HTERT RPE-1 (cell line): ENCODE data around the gene PXDN.
"Not testable (repeated sequence)": the region's sequence is repeated elsewhere in the genome, so short reads cannot be mapped to it uniquely, and the experiment has no call there.

Experiments used
- in situ Hi-C: fragments of 300-500 bp; cut with MboI; formaldehyde crosslinking; loops from 4 replicates; pipeline ENCODE4 v1.14.3; 2020; ENCODE audit warnings: low sequenced_read_pairs

Gene PXDN

DNA sequence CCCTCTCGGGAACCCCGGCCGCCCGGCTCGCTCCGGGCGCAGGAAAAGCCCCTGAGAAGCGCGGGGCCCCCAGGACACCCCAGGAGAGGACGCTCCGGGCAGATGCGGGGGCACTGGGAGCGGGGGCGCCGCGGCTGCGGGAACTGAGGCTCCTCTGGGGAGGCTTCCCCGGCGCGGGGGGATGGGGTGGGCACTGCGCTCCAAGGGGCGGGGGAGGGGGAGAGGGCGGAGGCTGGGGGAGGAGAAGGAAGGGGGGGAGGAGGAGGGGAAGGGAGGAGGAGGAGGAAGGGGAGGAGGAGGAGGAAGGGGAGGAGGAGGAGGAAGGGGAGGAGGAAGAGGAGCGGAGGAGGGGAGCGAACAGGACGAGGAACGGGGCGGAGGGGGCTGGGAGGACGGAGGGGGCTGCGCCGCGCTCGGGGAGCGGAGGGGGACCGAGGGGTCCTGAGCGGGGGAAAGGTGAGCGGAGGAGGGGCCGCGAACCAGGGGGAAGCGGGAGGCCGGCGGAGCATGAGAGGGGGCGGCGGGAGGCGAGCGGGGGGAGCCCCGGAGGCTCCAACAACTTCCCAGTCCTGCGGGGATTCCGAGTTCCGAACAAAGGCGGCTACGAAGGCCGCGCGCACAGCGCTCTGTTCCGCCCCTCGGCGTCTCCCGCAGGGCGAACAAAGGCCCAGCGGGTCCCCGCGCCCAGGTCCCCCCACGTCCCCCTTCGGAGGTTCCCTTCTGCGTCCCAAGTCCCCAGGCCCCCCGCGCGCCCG, 742 bp downstream of the PXDN start:
- in situ Hi-C loops, result no loop called here

- in situ Hi-C loops, result no loop called here
These were observed 1.5 kb downstream of the PXDN start for GRCh38 chr2:1742681-1743395.

DNA sequence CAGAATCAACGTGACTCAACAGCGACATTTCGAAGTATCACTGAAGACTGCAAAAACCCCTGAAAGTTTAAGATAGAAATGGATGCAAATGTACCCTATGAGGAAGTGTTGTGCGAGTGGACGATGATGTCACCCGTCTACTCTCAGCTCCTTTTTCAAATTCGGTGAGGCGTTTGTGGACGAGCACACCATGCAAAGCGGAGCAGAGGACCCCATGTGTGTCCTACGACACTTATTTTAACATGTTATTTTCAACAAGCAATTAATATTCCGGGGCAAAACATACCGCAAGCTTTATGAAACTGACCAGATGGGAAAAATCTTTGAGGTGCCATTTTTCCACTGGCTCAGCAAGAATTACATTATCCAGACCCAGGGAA, 2.0 kb downstream of the PXDN start:
- in situ Hi-C loops, result no loop called here

GRCh38 chr2:1741851-1742250, 2.5 kb downstream of the PXDN start:
- in situ Hi-C loops, result no loop called here

GRCh38 chr2:1740716-1741589, 3.4 kb downstream of the PXDN start:
- in situ Hi-C loops, result no loop called here

GRCh38 chr2:1739961-1740715, 4.2 kb downstream of the PXDN start:
- in situ Hi-C loops, result no loop called here

- in situ Hi-C loops, result no loop called here
These were observed 4.9 kb downstream of the PXDN start for GRCh38 chr2:1739322-1739957.

GRCh38 chr2:1738646-1739302, 5.5 kb downstream of the PXDN start:
- in situ Hi-C loops, result no loop called here

DNA sequence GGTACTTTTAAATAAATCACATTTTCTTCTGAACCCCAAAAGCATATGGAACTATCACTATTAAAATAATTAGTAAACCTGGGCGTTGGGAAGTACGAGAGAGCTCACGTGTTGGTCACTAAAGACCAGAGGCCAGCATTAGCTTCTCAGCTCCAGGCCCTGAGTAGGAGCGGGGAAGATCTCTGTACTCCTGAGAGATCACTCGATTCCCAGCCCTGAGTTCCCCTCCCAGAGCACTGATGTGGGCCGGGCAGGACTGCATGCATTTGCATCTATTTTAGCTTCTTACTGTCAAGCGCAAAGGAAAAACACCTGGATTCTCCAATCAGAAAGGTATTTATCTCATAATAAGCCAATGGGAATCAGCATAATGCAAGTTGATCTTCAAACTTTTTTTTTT, 6.2 kb downstream of the PXDN start:
- in situ Hi-C loops, result no loop called here

DNA sequence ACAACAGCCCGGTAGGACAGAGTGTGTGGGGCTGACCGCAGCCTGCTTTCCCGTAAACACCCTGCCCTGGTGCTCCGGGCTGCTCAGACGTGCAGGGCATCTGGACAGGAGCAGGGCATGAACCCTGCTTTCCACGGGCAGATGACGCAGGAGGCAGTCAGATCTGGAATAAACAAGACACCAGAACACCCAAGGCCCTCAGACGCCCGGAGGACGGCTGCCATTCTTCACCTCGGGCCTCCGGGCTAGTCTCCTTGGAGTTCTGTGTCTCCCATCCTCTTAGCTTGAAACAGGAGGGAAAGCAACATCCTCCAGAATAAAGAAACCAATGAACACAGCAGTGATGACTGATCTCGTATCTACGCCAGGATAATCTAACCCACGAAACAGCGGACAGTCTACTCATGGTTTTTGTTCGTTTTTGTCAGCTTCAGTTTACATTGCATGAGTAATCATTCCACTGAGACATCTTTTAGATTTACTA, 7.3 kb downstream of the PXDN start:
- in situ Hi-C loops, result no loop called here

DNA sequence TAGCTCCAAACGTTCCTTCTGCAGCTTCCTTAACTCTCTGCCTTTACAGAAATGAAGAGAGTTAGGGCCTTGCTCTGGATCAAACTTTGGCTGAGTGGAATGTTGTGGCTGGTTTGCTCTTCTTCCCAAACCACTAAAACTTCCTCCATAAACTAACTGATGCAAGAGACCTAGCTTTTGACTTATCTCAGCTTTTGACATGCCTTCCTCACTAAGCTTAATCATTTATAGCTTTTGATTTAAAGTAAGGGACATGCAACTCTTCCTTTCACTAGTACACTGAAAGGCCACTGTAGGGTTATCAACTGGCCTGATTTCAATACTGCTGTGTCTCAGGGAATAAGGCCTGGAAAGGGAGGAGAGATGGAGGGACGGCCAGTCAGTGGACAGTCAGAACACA, 8.3 kb downstream of the PXDN start:
- in situ Hi-C loops, result no loop called here

DNA sequence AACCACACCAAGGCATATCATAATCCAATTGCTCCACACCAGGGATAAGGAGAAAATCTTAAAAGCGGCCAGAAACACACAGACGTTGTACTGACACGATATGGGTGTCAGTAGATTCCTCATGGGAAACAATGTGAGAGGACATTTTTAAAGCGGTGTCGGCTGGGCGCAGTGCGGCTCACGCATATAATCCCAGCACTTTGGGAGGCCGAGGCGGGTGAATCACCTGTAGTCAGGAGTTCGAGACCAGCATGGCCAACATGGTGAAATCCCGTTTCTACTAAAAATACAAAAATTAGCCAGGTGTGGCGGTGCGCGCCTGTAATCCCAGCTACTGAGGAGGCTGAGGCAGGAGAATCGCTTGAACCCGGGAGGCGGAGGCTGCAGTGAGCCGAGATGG, 11.0 kb downstream of the PXDN start:
- in situ Hi-C loops, result not testable (repeated sequence)

- in situ Hi-C loops, result no loop called here
These were observed 12.1 kb downstream of the PXDN start for GRCh38 chr2:1731963-1732768.

DNA sequence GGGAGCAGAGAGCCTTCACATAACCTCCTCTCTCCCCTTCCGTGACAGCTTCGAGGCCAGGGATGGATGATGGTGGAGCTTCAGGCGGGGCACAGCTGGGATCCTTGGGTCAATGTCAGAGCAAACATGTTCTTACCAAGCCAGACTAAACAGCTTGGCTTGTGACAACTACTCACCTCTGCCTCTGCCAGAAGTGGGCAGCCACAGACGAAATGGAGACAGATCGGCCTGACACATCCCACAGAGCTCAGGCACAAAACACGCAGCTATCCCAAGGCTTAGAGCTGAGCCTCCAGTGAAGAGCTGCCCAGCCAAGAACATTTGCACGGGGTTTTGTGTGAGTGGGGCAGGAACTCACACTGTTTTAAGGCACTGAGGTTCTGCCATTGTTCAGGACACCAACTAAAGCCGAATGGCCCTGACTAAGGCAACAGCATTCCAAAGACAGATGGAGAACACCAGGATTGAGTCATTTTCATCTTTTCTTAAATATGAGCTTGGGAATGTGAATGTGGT, 12.8 kb downstream of the PXDN start:
- in situ Hi-C loops, result no loop called here

DNA sequence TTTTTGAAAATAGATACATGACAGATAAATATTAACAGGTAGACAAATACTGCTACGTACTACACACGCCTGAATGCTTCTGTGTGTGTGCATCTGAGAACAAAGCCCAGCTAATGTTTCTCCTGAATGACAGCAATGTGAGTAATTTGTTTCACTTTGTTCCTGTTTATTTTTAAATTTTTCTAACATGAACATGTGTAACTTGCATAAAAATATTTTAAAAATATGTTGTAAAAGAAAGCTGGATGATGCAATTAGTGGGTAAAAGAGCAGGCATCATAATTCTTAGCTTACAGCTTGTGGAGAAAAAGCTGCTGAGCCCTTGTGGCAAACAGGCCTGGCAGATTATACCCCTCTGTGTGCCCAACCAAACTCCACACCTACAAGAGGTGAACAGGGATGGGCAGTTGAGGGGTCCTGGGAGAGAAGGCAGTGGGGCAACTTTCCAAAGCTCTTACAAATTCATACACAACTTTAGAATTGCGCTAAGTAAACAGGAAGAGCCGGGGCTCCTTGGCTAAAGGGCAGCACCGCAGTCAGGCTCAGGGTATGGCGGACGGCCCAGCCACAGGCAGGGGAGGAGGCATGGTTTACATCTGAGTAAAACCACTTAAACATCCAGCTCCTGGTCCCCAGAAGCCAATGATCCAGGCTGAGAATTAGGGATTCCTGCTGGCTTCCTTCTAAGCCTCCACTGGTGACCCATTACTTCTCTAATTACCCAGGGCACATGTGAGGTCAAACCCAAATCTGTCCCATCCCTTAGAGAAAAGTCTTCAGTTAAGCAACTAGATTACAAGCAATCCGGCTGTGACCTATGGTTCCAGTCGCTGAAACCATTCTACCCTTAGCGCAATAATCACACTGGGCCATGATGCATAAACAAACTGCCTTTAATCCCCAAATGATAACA, 14.0 kb downstream of the PXDN start:
- in situ Hi-C loops, result no loop called here

GRCh38 chr2:1729242-1729641, 15.1 kb downstream of the PXDN start:
- in situ Hi-C loops, result no loop called here

GRCh38 chr2:1728821-1729220, 15.5 kb downstream of the PXDN start:
- in situ Hi-C loops, result no loop called here
